Measurements from ENCODE around the gene KATNAL1. TPM values are rescaled to one million over a fixed set of nuclear protein-coding genes. Genes with fewer than 3 reads are reported as not detected.

Gene KATNAL1
- total and polyA plus RNA-seq, 2 of the 4 experiments (the other 2 are of a cell fraction) = 6.9 to 16.8 TPM

GRCh38 chr13:30159446-30159839, 147.9 kb downstream of the KATNAL1 start:
- H4K8ac ChIP-seq (ENCODE audit: low read depth in 2 of 2, low read length in 2 of 2) = no peak overlapping the region

More at GRCh38 chr13:30159446-30159839, 147.9 kb downstream of the KATNAL1 start:
- intact Hi-C loops (cut with micrococcal nuclease) = no loop called here
- H4K20me1 ChIP-seq (ENCODE audit: insufficient read depth, low read length) = peaks cover 3% of the 10 kb centered on the region; the same call in 1 of the 2 replicates
- ATAC-seq (ENCODE audit: low read depth) = peak; percentile 81
- no peak overlapping the region for H3K4me2 ChIP-seq (ENCODE audit: low read depth, low read length)
- H2BK120ac ChIP-seq (ENCODE audit: low read depth, low read length) = no peak overlapping the region
- peak; percentile 94 for DNase-seq
- BruUV-seq (replicated peaks) = no TSS peak
- no peak overlapping the region for H4K91ac ChIP-seq (ENCODE audit: insufficient read depth, low read depth, low read length)
- H3K9ac ChIP-seq (ENCODE audit: low read depth, low read length) = no peak overlapping the region
- in situ Hi-C loops (cut with MboI; ENCODE audit: low sequenced_read_pairs) = no loop called here
- no peak overlapping the region for H3K27ac ChIP-seq (ENCODE audit: insufficient read depth, low read length)
- H2AFZ ChIP-seq (replicated peaks; ENCODE audit: low read length, poor library complexity) = no peak overlapping the region
- H3K9me3 ChIP-seq (ENCODE audit: control insufficient read depth, insufficient read depth, low read length) = no peaks in the 10 kb centered on the region
- ChIA-PET POLR2A (ENCODE audit: unreplicated experiment) (no interaction called here), CTCF (interaction anchor here (1.2 to 3.1 kb wide), 2 partner anchors 27 to 43 kb away, joined by 3 to 20 read pairs; no protein-coding TSS in a partner anchor)
- no peak overlapping the region for H3K14ac ChIP-seq (replicated peaks; ENCODE audit: low read depth, low read length)
- peaks cover 4% of the 10 kb centered on the region for H3K27me3 ChIP-seq (ENCODE audit: control insufficient read depth, insufficient read depth, low read length)
- H3K4me1 ChIP-seq (ENCODE audit: control insufficient read depth, insufficient read depth, low read length) = no peaks in the 10 kb centered on the region
- dilution Hi-C loops (cut with HindIII; ENCODE audit: low sequenced_read_pairs, unreplicated experiment) = no loop called here
- no peaks in the 10 kb centered on the region for H3K79me1 ChIP-seq (ENCODE audit: low read depth in 1 of 2, low read length in 2 of 2)
- no peaks in the 10 kb centered on the region for H3K36me3 ChIP-seq (ENCODE audit: control insufficient read depth, insufficient read depth, low read length)
- H3K56ac ChIP-seq (ENCODE audit: extremely low read depth, insufficient read depth, low read length) = no peak overlapping the region
- H3K18ac ChIP-seq (ENCODE audit: low read depth, low read length) = no peak overlapping the region
- H3K4ac ChIP-seq (ENCODE audit: low read depth, low read length) = no peak overlapping the region
- H3K23ac ChIP-seq (ENCODE audit: low read depth, low read length) = no peak overlapping the region
- no peak overlapping the region for H3K4me3 ChIP-seq (ENCODE audit: insufficient read depth, low read depth, low read length)
- WGBS, 2 experiments (ENCODE audit: extremely low coverage in 2 of 2, insufficient read length in 1 of 2) = 33% methylated on average over 1 of the region's 4 CpGs; no CpG with 5 or more reads in 1 of the 2 experiments
- H2BK20ac ChIP-seq (ENCODE audit: low read depth, low read length) = no peak overlapping the region
- no peak overlapping the region for H2BK5ac ChIP-seq (ENCODE audit: low read depth, low read length, poor library complexity, severe bottlenecking)
- no peak overlapping the region for H2BK15ac ChIP-seq (ENCODE audit: low read depth, low read length)
- H2AK5ac ChIP-seq (ENCODE audit: low read depth, low read length) = no peak overlapping the region
- TF ChIP-seq FOS (IDR thresholded peaks at IDR 0.05; ENCODE audit: low read depth, low read length) = peak; percentile 74
- no peak for TF ChIP-seq POLR2A (IDR thresholded peaks at IDR 0.05; ENCODE audit: low read depth, low read length)
- peak; percentile 27 for TF ChIP-seq RCOR1 (IDR thresholded peaks at IDR 0.05; ENCODE audit: insufficient replicate concordance, low read length)
- no peak for TF ChIP-seq USF2 (IDR thresholded peaks at IDR 0.05; ENCODE audit: low read depth, low read length)
- TF ChIP-seq BHLHE40 (IDR thresholded peaks at IDR 0.05; ENCODE audit: low read depth, low read length) = no peak
- H4K5ac ChIP-seq (ENCODE audit: low read depth, low read length) = no peak overlapping the region
- no peaks in the 10 kb centered on the region; the same call in 1 of the 2 replicates for H3K9me1 ChIP-seq (ENCODE audit: insufficient read depth, low read length)
- no peak overlapping the region for H2AK9ac ChIP-seq (replicated peaks; ENCODE audit: low read depth, low read length, poor library complexity)

All from IMR-90 (cell line).